Loucy (cell line): ENCODE results near the gene BOLA3.

Experiments
- EZH2phosphoT487 ChIP-seq: fragments of 200-600 bp; IDR thresholded peaks from 2 replicates; pipeline ENCODE4 v1.6.1; 2018; ENCODE audit warnings: antibody characterized with exemption, mild to moderate bottlenecking, moderate library complexity, borderline replicate concordance
- TF ChIP-seq, protein P1 (sequence below): fragments of 200-600 bp; sonication (generic); conservative IDR thresholded peaks from 2 replicates; pipeline ENCODE4 v1.5.1; 2014; ENCODE audit warnings: mild to moderate bottlenecking, antibody characterized with exemption, low read length

DNA sequence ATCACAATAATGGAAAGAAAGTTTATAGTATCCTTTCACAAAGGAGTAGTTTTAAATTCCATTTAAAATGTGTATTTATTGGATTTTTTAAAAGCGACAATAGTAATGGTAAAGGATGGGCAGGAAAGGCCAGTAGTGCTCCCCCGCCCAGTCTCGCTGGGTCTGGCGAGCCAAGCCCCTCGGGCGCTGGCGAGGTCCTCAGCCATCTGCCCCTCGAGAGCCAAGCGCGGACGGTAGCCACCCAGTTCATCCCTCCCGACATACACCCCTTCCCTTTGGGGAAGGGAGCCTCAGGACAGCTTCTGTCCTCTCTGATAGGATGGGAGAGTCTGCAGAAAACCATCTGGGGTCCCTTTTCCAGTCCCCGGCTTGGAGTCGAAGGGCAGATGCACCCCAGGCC, 45.2 kb downstream of the BOLA3 start:
- TF ChIP-seq, protein P1, sequence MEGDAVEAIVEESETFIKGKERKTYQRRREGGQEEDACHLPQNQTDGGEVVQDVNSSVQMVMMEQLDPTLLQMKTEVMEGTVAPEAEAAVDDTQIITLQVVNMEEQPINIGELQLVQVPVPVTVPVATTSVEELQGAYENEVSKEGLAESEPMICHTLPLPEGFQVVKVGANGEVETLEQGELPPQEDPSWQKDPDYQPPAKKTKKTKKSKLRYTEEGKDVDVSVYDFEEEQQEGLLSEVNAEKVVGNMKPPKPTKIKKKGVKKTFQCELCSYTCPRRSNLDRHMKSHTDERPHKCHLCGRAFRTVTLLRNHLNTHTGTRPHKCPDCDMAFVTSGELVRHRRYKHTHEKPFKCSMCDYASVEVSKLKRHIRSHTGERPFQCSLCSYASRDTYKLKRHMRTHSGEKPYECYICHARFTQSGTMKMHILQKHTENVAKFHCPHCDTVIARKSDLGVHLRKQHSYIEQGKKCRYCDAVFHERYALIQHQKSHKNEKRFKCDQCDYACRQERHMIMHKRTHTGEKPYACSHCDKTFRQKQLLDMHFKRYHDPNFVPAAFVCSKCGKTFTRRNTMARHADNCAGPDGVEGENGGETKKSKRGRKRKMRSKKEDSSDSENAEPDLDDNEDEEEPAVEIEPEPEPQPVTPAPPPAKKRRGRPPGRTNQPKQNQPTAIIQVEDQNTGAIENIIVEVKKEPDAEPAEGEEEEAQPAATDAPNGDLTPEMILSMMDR = no peak
- TF ChIP-seq EZH2phosphoT487 = no peak
